Transverse colon (tissue), 4 donors: ENCODE data around the gene SYT2. TPM values are rescaled to one million over a fixed set of nuclear protein-coding genes. Genes with fewer than 3 reads are reported as not detected.

Experiments
- DNase-seq: peaks from one replicate; pipeline ENCODE4 v3.0.0-alpha.2; 2019
- H3K27ac ChIP-seq, 4 donors: fragments of 200-600 bp; sonication (generic); 2 replicates each; pipeline ENCODE4 v1.5.1; 2016 to 2018; ENCODE audit warnings: inconsistent platforms in 4 of 4
- H3K27me3 ChIP-seq: fragments of 200-600 bp; sonication (generic); 2 replicates; pipeline ENCODE4 v1.5.1; 2017; ENCODE audit warnings: inconsistent platforms
- H3K36me3 ChIP-seq, 4 donors: fragments of 200-600 bp; sonication (generic); 2 replicates each; pipeline ENCODE4 v1.5.1; 2017 to 2019; ENCODE audit warnings: inconsistent platforms in 4 of 4
- H3K4me1 ChIP-seq, 4 donors: fragments of 200-600 bp; sonication (generic); 2 replicates each; pipeline ENCODE4 v1.5.1; 2017 to 2020; ENCODE audit warnings: inconsistent platforms in 4 of 4
- H3K4me3 ChIP-seq, 4 donors: fragments of 200-600 bp; sonication (generic); 1 replicate in 1 of 4; 2 replicates in 3 of 4; pipeline versions ENCODE4 v1.5.1 to v1.6.1; 2017 to 2019; ENCODE audit warnings: inconsistent platforms in 4 of 4
- H3K9me3 ChIP-seq, 2 donors: fragments of 200-600 bp; sonication (generic); 2 replicates each; pipeline ENCODE4 v1.5.1; 2017 to 2019; ENCODE audit warnings: inconsistent platforms in 2 of 2
- CTCF ChIP-seq, 5 experiments: fragments of 200-600 bp in 3 of 5; fragments of 450-650 bp in 2 of 5; sonication (generic) in 3 of 5; IDR thresholded peaks; 1 replicate in 2 of 5; 2 replicates in 3 of 5; pipeline ENCODE4 v1.5.1; 2016 to 2017; ENCODE audit warnings: antibody characterized with exemption in 5 of 5, inconsistent platforms in 3 of 5, mild to moderate bottlenecking in 2 of 5, moderate library complexity in 1 of 5
- EP300 ChIP-seq: sonication (generic); formaldehyde crosslinking; IDR thresholded peaks from one replicate; pipeline ENCODE4 v1.6.1; 2017; ENCODE audit warnings: antibody characterized with exemption, low read depth
- POLR2A ChIP-seq: fragments of 450-650 bp; IDR thresholded peaks from one replicate; pipeline ENCODE4 v1.6.1; 2016; ENCODE audit warnings: antibody characterized with exemption, mild to moderate bottlenecking, moderate library complexity
- POLR2AphosphoS5 ChIP-seq, 3 donors: sonication (generic); formaldehyde crosslinking; IDR thresholded peaks; one replicate each; pipeline ENCODE4 v1.6.1; 2016; ENCODE audit warnings: antibody characterized with exemption in 3 of 3
- WGBS, 2 donors: methylation state at CpG; one replicate each; pipeline ENCODE4 v1.1.5; 2018; ENCODE audit warnings: low coverage in 1 of 2; 5-methylcytosine and 5-hydroxymethylcytosine counted together
- in situ Hi-C, 4 donors: fragments of 200-750 bp; cut with MboI; loops; one replicate each; pipeline versions ENCODE4 v1.15.0 to v1.15.1; 2017; ENCODE audit warnings: low sequenced_read_pairs in 3 of 4, low pct_ligation_motif_present in 1 of 4, low pct_unique_long_range_greater_than_20kb in 1 of 4
- intact Hi-C: fragments of 100-400 bp; cut with DNase I; formaldehyde crosslinking; loops from one replicate; pipeline ENCODE4 v1.15.1; 2023; ENCODE audit warnings: low total_unique reads
- total RNA-seq, 4 donors: library from RNA; depleted of rRNA; stranded (reverse); fragments of >200 nt; gene quantifications; one replicate each; pipeline ENCODE4 v1.1.0, GENCODE V29; 2016

SYT2 gene
- total RNA-seq, 4 donors from 2014 or later = 0.16 to 0.40 TPM; not detected in 2

GRCh38 chr1:202648605-202649226 is 61.5 kb downstream of the SYT2 start:
- H3K27ac ChIP-seq = no peak overlapping the region
- intact Hi-C loops = no loop called here
- H3K4me1 ChIP-seq = peaks cover 1 to 7% (median 4%) of the 10 kb centered on the region in 4 donors
- no peak overlapping the region for H3K4me3 ChIP-seq
- WGBS, 2 donors = 83% methylated on average over 2 of the region's 2 CpGs; no CpG with 5 or more reads in 1 of the 2 donors
- no peak for DNase-seq
- TF ChIP-seq POLR2AphosphoS5 (IDR thresholded peaks at IDR 0.05) (no peak), EP300 (no peak), POLR2A (no peak)
- H3K36me3 ChIP-seq = no peaks in the 10 kb centered on the region
- in situ Hi-C loops = no loop called here
- no peaks in the 10 kb centered on the region for H3K9me3 ChIP-seq
- peaks cover 47% of the 10 kb centered on the region for H3K27me3 ChIP-seq

GRCh38 chr1:202645097-202645476 is 65.2 kb downstream of the SYT2 start:
- peaks cover 48% of the 10 kb centered on the region for H3K27me3 ChIP-seq
- H3K9me3 ChIP-seq = no peaks in the 10 kb centered on the region
- 59 to 62% methylated on average over 5 to 6 of the region's 6 CpGs for WGBS, 2 donors
- intact Hi-C loops (no loop called here), in situ Hi-C loops (no loop called here)
- no peak overlapping the region for H3K27ac ChIP-seq
- H3K36me3 ChIP-seq = no peaks in the 10 kb centered on the region
- no peak for DNase-seq
- no peak overlapping the region for H3K4me3 ChIP-seq
- H3K4me1 ChIP-seq = peaks cover 17 to 23% (median 21%) of the 10 kb centered on the region in 4 donors
- no peak for TF ChIP-seq POLR2A
- no peak for TF ChIP-seq POLR2AphosphoS5 (IDR thresholded peaks at IDR 0.05)
- no peak for TF ChIP-seq EP300
- no peak for TF ChIP-seq CTCF (IDR thresholded peaks at IDR 0.05)

GRCh38 chr1:202644219-202645096 is 65.8 kb downstream of the SYT2 start:
- no peak overlapping the region for H3K4me3 ChIP-seq
- no peaks in the 10 kb centered on the region for H3K36me3 ChIP-seq
- DNase-seq = no peak
- TF ChIP-seq POLR2A (no peak), EP300 (no peak), CTCF (IDR thresholded peaks at IDR 0.05) (no peak), POLR2AphosphoS5 (IDR thresholded peaks at IDR 0.05) (no peak)
- WGBS, 2 donors = 31 to 41% methylated on average over 4 to 20 of the region's 22 CpGs
- H3K27ac ChIP-seq = no peak overlapping the region
- H3K9me3 ChIP-seq = no peaks in the 10 kb centered on the region
- intact Hi-C loops (no loop called here), in situ Hi-C loops (no loop called here)
- H3K27me3 ChIP-seq = peaks cover 47% of the 10 kb centered on the region
- H3K4me1 ChIP-seq = peaks cover 17 to 25% (median 21%) of the 10 kb centered on the region in 4 donors

- peaks cover 46% of the 10 kb centered on the region for H3K27me3 ChIP-seq
Measured at GRCh38 chr1:202643397-202644218, 66.6 kb downstream of the SYT2 start.

More at GRCh38 chr1:202643397-202644218, 66.6 kb downstream of the SYT2 start:
- in situ Hi-C loops = no loop called here
- WGBS, 2 donors = 1% methylated on average over 16 to 55 of the region's 55 CpGs
- peaks cover 17 to 33% (median 24%) of the 10 kb centered on the region in 4 donors for H3K4me1 ChIP-seq
- H3K36me3 ChIP-seq = no peaks in the 10 kb centered on the region
- no peaks in the 10 kb centered on the region for H3K9me3 ChIP-seq
- DNase-seq = peak; percentile 17
- TF ChIP-seq POLR2AphosphoS5 (IDR thresholded peaks at IDR 0.05) (no peak), EP300 (no peak), CTCF (IDR thresholded peaks at IDR 0.05) (no peak), POLR2A (no peak)
- no peak overlapping the region for H3K27ac ChIP-seq
- intact Hi-C loops = no loop called here
- peak overlapping the region in 3 of 4 donors; percentile 15 to 53 (median 34) for H3K4me3 ChIP-seq
